GM12875 (cell line): ENCODE measurements around the gene HHATL.

ENCODE experiments used
- H3K4me3 ChIP-seq: one replicate; pipeline ENCODE4 v1.5.1; 2011; ENCODE audit warnings: low read depth, low read length, control low read depth
- CTCF ChIP-seq: IDR thresholded peaks from 2 replicates; pipeline ENCODE4 v1.5.1; 2011; ENCODE audit warnings: low read depth, mild to moderate bottlenecking, control low read depth, inconsistent platforms, low read length, moderate library complexity, borderline replicate concordance; ENCODE audit not compliant: insufficient read depth

HHATL gene

GRCh38 chr3:42712344-42712648 lies 9.7 kb upstream of the HHATL start:
- no peak for TF ChIP-seq CTCF
- no peak overlapping the region for H3K4me3 ChIP-seq

- H3K4me3 ChIP-seq = no peak overlapping the region
Measured at GRCh38 chr3:42711491-42712343, 9.1 kb upstream of the HHATL start.

GRCh38 chr3:42710323-42711021 lies 7.9 kb upstream of the HHATL start:
- H3K4me3 ChIP-seq = no peak overlapping the region
- no peak for TF ChIP-seq CTCF

More at GRCh38 chr3:42711491-42712343, 9.1 kb upstream of the HHATL start:
- TF ChIP-seq CTCF = no peak

GRCh38 chr3:42709621-42710020 lies 7.0 kb upstream of the HHATL start:
- TF ChIP-seq CTCF = no peak
- H3K4me3 ChIP-seq = no peak overlapping the region

GRCh38 chr3:42708611-42709151 lies 6.1 kb upstream of the HHATL start:
- no peak overlapping the region for H3K4me3 ChIP-seq
- no peak for TF ChIP-seq CTCF

- no peak overlapping the region for H3K4me3 ChIP-seq
- no peak for TF ChIP-seq CTCF
Measured at GRCh38 chr3:42707620-42708355, 5.2 kb upstream of the HHATL start.
